HG03097 (cell line): Measurements from ENCODE around the gene WDR4.
"Not testable (repeated sequence)": the region's sequence is repeated elsewhere in the genome, so short reads cannot be mapped to it uniquely, and the experiment has no call there.

Experiments used
- ATAC-seq: cut with Tn5 transposase; IDR thresholded peaks from one replicate; pipeline ENCODE4 v1.9.1; 2021; ENCODE audit not compliant: unreplicated experiment, low FRiP score

WDR4 gene

DNA sequence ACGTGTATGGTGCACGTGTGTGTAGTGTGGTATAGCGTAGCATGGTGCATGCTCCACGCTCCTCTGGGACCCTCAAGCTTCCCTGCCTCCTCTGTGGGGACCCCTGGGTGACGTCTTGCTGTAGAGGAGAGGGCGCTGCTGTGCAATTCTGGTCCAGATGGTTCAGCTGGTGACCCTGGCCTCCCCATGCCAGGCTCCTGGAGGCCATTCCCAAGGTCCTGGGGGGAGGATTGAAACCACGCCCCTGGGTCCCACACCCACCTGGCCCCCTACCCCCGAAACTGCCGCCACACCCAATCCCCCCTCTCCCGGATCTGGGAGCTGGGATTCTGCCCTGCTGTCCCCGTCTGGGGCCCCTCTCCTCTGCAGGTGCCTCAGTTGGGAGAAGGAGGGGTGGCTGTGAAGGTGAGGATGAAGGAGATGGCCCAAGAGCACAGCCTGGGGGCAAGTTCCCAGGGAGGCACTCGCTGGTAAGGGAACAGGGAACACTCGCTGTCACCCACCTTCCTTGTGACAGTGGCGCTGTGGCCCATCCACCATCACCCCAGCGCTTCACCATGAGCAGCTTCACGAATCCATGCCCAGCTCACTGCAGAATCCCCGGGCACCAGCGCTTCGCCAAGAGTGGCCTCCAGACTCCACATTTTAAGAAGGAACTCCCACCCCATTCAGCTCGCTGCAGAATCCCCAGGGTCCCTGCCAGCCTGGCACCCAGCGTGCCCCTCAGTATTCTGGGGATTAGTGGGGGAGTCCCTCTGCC is 38.0 kb downstream of the WDR4 start:
- no peak for ATAC-seq

DNA sequence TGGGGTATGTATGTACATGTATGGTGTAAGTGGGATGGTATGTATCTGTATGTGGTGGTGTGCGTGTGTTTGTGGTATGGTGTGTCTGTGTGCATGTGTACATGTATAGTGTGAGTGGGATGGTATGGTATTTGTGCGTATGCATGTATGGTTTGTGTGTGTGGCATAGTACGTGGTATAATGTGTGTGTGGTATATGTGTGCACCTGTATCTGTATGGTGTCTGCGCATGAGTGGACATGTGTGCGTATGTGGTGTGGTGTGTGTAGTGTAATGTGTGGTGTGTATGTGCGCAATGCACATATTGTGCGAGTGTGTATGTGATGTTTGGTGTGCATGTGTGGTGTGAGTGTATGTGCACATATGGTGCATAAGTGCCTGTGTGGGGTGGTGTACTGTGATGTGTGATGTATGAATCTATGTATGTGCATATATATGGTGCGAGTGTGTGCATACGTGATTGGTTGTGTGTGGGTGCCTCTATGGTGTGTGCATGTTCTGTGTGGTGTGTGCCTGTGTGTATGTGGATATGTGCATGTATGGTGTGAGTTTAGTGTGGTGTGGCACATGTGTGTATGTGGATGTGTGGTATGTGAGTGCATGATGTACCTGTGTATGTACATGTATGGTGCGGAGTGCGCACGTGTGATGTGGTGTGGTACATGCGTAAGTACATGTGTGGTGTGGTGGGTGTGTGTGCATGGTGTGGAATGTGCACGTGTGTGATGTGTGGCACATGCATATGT is 38.8 kb downstream of the WDR4 start:
- ATAC-seq, result no peak

GRCh38 chr21:42839271-42840231 is 39.8 kb downstream of the WDR4 start:
- no peak for ATAC-seq

DNA sequence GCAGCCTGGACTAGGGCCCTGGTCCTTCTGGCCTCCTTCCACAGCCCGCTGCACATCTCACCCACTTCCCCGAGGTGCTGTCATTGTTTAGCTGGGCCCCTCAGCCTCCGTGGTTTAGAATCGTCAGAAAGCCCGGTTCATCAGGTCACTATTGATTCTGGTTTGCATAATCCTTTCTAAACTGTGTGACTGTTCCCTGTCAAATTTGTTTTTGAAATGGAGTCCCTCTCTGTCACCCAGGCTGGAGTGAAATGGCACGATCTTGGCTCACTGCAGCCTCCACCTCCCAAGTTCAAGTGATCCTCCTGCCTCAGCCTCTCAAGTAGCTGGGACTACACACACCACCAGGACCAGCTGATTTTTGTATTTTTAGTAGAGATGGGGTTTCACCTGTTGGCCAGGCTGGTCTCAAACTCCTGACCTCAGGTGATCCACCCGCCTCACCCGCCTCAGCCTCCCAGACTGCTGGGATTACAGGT is 41.1 kb downstream of the WDR4 start:
- not testable (repeated sequence) for ATAC-seq

GRCh38 chr21:42837421-42838211 is 41.7 kb downstream of the WDR4 start:
- no peak for ATAC-seq

- ATAC-seq, result no peak
Measured at GRCh38 chr21:42836767-42837301, 42.5 kb downstream of the WDR4 start.

GRCh38 chr21:42836402-42836666 is 43.0 kb downstream of the WDR4 start:
- no peak for ATAC-seq

GRCh38 chr21:42835611-42836401 is 43.5 kb downstream of the WDR4 start:
- ATAC-seq, result no peak

DNA sequence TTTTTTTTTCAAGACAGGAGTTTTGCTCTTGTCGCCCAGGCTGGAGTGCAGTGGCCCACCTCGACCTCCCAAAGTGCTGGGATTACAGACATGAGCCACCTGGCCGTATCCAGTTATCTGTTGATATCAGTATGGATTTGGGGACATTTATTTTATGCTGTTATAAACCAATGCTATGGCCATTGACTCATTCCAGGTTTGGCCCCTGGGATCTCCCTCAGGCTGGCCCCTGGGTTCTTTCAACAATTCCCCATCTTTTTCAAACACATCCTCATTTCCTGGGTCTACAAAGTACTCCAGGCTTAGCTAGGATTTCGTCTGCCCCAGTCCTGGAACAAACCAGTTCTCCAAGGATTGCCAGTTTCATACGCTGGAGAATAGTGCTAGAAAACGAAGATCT is 44.1 kb downstream of the WDR4 start:
- ATAC-seq, result no peak

DNA sequence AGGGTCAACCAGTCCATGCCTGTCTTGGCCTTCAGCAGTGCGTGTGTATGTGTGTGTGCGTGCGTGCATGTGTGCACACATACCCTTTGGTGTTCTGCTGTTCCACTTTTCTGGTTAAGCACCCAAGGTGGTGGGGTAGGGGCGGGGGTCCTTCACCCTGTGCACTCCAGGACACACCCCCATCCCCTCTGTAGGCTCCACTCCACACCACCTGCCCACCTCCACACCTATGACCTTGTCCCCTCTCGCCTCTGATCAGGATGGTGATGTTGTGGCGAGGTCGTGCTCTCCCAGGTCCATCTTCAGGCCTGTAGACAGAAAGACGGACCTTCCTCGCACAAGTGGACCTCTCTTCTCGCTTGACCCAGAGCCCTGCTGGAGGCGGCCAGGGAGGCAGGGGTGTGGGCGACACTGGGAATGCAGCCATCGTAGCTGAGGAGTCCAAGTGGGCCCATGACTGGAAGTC is 44.6 kb downstream of the WDR4 start:
- ATAC-seq, result no peak

GRCh38 chr21:42833859-42834725 is 45.2 kb downstream of the WDR4 start:
- ATAC-seq, result no peak

DNA sequence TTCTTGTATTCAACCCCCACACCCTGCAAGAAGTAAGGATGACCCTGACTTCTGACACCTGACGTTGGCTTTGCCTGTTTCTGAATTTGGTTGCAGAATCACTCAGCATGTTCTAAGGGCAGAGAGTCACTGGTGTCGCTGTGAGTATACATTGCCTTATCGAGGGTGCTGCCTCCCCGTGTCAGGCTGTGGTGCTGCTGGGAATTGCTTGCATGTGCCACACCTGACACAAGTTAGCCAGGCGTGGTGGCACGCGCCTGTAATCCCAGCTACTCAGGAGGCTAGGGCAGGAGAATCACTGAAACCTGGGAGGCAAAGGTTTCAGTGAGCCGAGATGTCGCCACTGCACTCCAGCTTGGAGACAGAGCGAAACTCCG is 45.9 kb downstream of the WDR4 start:
- ATAC-seq, result no peak

- not testable (repeated sequence) for ATAC-seq
Measured at GRCh38 chr21:42832321-42832630, 47.1 kb downstream of the WDR4 start.

GRCh38 chr21:42830456-42831455 is 48.6 kb downstream of the WDR4 start:
- no peak for ATAC-seq

GRCh38 chr21:42829954-42830353 is 49.4 kb downstream of the WDR4 start:
- no peak for ATAC-seq

GRCh38 chr21:42829417-42829816 is 49.9 kb downstream of the WDR4 start:
- ATAC-seq, result no peak

DNA sequence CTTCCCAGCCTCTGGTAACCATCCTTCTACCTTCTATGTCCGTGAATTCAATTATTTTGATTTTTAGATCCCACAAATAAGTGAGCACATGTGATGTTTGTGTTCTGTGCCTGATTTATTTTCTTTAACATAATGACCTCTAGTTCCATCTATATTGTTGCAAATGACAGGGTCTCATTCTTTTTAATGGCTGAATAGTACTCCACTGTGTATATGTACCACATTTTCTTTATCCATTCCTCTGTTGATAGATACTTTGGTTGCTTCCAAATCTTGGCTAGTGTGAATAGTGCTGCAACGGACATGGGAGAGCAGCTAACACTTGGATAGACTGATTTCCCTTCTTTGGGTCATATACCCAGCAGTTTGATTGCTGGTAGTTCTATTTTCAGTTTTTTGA is 51.8 kb downstream of the WDR4 start:
- ATAC-seq, result no peak
